Anterior cingulate cortex (tissue), 58 donors: ENCODE data around the gene HDX.
"Not testable (repeated sequence)": the region's sequence is repeated elsewhere in the genome, so short reads cannot be mapped to it uniquely, and the experiment has no call there.

Experiments
- DNase-seq, 58 donors: peaks; one replicate each; lab custom pipeline; 2025; lab: John Stamatoyannopoulos, UW

HDX gene

GRCh38 chrX:84357296-84357695 is 145.0 kb downstream of the HDX start:
- DNase-seq, result no peak

GRCh38 chrX:84340968-84341367 is 161.3 kb downstream of the HDX start:
- DNase-seq, result no peak

GRCh38 chrX:84339507-84340364 is 162.5 kb downstream of the HDX start:
- DNase-seq, result no peak

DNA sequence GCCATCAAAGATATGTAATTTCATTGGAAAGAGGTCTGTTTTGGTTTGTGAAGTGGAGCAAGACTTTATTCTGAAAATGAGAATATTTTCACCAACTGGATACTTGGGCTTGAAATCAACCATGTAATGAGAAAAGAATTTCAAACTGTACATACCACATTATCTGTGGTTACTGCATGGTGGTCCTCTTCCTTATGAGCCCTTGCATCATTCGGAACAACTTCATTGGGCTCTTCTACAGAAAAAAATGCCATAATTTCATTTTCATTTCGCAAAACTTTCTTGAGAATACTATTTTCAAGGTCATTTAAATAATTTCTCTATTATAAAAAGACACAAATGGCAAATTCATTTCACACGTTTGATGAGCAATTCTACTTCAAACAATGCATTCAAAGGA is 165.6 kb downstream of the HDX start:
- DNase-seq, result no peak

DNA sequence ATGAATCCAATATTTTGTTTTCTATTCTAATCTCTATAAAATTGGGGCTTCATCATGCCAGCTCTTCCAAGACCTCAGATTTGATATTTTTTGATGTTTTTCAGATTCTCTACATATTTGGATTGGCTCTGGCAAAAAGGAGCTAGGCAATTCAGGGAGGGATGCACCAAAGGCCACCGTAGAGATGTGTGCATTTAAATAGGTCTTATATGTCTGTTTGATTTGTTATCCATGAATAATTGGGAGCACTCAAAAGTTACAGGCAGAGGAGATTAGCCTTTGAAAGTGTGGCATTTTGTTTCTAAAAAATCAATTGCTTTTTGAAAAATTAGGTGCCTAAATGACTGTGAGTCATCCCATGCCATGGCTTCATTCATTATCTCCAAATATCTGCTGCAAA is 167.1 kb downstream of the HDX start:
- DNase-seq, result no peak

- no peak for DNase-seq
Observed at GRCh38 chrX:84322083-84322827, 180.0 kb downstream of the HDX start.

DNA sequence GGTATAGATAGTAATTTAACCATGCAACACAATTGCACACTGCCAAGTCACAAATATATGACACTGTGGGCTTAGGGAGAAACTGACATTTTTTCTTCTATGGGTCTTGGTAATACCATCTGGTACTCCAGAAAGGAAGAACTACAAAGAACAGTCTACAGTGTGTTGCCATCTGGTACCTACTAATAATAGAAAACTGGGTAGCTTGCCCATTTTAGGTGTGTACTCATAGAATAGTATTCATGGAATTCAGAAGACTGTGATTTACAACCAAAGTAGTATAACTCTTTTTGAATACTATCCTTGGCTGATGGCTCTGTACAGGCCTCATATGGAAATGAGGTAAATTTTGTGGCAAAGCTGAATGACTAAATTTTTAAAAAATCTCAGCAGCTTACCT is 181.6 kb downstream of the HDX start:
- peak in 1 of 58 donors; percentile 2 for DNase-seq

DNA sequence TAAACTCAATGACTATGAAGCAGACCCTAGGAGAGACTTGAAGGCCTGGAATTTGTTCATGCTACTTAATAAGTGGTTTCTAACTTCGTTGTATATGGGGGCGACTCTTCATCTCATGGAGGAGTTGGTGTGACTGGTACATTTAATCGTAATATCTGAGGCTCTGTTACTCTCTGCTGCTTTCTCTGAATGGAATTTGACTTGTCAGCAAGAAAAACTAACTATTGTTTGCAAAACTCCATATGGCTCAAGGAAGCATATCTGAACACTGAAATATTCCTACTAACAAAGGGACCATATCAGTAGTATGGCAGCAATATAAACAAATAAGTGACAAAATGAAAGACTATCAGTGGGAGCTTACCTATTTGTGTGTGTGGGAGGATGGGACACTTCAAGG is 182.2 kb downstream of the HDX start:
- no peak for DNase-seq

DNA sequence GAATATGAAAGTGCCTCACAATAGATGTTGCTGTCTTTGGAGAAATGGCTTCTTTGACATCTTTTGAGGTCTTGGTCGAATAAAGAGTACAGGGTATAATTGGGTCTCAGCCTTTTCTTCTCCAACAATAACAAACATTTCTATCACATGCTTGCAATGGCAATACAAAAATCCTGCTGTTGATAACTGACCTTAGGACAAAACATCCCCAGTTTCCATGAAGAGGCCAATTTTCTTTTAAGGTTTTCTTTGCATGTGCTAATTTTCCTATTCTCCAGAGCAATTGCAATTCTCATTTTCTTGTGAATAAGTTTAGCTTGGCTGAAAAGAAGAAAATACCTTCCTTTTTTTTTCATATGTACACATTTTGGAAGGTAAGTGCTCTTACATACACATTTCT is 183.6 kb downstream of the HDX start:
- no peak for DNase-seq

DNA sequence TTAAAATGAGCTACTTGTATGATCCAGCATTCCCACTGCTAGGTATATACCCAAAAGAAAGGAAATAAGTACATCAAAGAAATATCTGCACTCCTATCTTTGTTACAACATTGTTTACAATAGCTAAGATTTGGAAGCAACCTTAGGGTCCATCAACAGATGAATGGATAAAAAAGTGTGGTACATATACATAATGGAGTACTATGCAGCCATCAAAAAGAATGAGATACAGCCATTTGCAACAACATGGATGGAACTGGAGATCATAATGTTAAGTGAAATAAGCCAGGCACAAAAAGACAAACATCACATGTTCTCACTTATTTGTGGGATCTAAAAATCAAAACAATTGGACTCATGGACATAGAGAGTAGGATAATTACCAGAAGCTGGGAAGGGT is 186.3 kb downstream of the HDX start:
- not testable (repeated sequence) for DNase-seq
